Camera-type eye (tissue), 1 donor: ENCODE data around the gene SMIM10. TPM values are rescaled to one million over a fixed set of nuclear protein-coding genes. Genes with fewer than 3 reads are reported as not detected.

Experiments used
- total RNA-seq: library from RNA; depleted of rRNA; stranded (reverse); fragments of >200 nt; gene quantifications from one replicate; pipeline ENCODE4 v1.2.3, GENCODE V29; 2014

Gene SMIM10
- 3.6 TPM for total RNA-seq

DNA sequence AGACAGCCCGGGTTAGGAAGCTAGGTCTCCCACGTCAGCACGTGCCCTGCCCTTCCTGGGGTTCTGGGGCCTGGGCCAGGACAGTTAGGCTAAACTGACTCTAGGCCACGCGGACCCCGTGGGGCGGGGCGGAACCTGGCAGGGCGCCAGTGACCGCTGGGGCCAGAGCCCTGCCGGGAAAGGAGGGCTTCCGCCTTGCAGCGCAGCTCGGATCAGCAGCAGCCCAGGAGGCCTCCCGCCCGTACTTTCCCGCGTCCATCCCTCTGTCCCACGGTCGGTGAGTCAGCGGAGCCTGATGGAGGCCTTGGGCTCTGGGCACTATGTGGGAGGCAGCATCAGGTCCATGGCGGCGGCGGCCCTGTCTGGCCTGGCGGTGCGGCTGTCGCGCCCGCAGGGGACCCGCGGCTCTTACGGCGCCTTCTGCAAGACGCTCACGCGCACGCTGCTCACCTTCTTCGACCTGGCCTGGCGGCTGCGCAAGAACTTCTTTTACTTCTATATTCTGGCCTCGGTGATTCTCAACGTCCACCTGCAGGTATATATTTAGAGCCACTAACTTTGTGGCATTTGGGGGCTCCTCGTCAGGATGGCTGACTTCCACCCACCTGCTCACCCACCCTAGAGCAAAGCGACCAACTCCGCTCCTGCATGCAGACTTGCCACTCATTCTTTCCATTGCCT is at the start of gene SMIM10:
SMIM10 (plus strand) TSS at position 191 of the 681 bp plus-strand sequence; CDS start at position 296, 105 bp downstream.

Other genes with a start within 250 kb of the SMIM10 start
- gene PABIR2, start 193.8 kb upstream of the SMIM10 start, total RNA-seq = 13.4 TPM
- 29.4 TPM for gene MOSPD1, start 75.7 kb upstream of the SMIM10 start, total RNA-seq
- 5.9 TPM for gene RTL8B, start 31.6 kb downstream of the SMIM10 start, total RNA-seq
- 55.6 TPM for gene RTL8C, start 41.4 kb downstream of the SMIM10 start, total RNA-seq
- 9.2 TPM for gene RTL8A, start 61.1 kb downstream of the SMIM10 start, total RNA-seq
- gene SMIM10L2B, start 107.7 kb downstream of the SMIM10 start, total RNA-seq = 3.4 TPM
- gene ETDB, start 129.5 kb downstream of the SMIM10 start, total RNA-seq = not detected
- not detected for gene CT55, start 180.4 kb downstream of the SMIM10 start, total RNA-seq